ENCODE data around the gene FAM216A.

Gene FAM216A

DNA sequence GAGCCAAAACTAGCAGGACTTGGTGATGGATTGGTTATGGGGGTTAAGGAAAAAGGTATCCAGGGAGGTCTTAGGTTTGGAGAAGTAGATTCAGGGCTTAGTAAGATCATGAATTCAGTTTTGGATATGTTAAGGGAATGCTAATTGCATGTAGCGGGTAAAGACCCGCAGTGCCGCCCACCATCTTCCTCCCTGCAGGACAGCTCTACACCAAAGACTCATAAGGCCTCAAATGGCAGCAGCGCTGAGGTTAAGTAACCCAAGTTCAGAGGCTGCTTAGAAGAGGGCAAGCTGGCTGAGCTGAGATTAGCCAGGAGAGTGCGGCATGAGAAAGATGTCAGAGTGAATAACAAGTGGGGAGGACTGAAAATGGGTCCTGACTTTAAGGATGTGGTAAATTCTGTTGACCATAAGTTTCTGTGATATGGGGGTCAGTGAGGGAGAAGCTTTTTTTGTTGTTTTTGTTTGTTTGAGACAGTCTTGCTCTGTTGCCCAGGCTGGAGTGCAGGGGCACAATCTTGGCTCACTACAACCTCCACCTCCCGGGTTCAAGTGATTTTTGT, 59.7 kb downstream of the FAM216A start:
- TF ChIP-seq, protein P1, sequence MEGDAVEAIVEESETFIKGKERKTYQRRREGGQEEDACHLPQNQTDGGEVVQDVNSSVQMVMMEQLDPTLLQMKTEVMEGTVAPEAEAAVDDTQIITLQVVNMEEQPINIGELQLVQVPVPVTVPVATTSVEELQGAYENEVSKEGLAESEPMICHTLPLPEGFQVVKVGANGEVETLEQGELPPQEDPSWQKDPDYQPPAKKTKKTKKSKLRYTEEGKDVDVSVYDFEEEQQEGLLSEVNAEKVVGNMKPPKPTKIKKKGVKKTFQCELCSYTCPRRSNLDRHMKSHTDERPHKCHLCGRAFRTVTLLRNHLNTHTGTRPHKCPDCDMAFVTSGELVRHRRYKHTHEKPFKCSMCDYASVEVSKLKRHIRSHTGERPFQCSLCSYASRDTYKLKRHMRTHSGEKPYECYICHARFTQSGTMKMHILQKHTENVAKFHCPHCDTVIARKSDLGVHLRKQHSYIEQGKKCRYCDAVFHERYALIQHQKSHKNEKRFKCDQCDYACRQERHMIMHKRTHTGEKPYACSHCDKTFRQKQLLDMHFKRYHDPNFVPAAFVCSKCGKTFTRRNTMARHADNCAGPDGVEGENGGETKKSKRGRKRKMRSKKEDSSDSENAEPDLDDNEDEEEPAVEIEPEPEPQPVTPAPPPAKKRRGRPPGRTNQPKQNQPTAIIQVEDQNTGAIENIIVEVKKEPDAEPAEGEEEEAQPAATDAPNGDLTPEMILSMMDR (IDR thresholded peaks at IDR 0.05; ENCODE audit: low read depth, low read length): no peak
- H3K4me3 ChIP-seq (ENCODE audit: low read depth, low read length): no peak overlapping the region

DNA sequence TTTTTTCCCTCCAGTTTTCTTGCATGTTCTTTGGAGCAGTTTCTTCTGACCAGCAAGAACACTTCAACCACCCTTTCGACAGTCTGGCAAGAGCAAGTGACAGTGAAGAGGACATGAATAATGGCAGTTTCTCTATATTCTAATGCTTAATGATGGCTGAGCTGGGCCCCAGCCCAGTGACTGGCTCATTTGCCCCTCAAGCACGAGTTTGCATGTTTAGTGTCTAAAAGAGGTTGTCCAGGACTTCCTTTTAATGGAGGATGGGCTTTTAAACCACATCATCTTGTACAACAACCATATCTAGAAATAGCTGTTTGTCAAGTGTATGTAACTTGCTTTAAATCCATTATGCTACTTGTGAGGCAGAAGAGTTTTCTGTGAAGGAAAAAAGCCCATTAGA, 61.9 kb downstream of the FAM216A start:
- TF ChIP-seq, protein P1 (IDR thresholded peaks at IDR 0.05; ENCODE audit: low read depth, low read length): no peak
- no peak overlapping the region for H3K4me3 ChIP-seq (ENCODE audit: low read depth, low read length)

DNA sequence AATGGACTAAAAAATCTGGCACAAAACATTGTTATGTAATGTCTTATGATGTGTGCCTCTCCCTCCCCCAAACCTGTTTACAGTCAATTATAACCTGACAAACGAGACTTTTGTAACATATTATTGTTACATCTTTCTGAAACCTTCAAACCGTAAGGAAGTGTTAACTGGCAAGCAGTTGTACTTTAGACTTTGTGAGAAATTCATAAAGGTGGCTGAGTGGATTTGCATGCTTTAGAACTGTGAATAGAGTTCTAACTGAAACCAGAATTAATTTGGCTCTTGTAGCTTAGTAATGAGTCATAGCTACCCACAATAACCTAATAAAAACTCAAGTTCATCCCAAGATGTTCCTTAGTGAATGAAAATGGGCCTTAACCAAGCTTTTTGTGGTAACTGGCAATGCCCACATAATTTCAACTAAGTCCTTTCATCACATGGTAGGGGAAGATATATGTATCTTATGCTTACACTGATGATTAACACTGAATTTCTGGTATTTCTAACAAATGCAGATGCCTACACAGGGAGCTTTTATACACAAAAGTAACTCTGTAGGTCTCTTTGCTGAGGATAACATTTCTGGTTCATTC, 63.2 kb downstream of the FAM216A start:
- TF ChIP-seq, protein P1 (IDR thresholded peaks at IDR 0.05; ENCODE audit: low read depth, low read length): no peak
- no peak overlapping the region for H3K4me3 ChIP-seq (ENCODE audit: low read depth, low read length)

DNA sequence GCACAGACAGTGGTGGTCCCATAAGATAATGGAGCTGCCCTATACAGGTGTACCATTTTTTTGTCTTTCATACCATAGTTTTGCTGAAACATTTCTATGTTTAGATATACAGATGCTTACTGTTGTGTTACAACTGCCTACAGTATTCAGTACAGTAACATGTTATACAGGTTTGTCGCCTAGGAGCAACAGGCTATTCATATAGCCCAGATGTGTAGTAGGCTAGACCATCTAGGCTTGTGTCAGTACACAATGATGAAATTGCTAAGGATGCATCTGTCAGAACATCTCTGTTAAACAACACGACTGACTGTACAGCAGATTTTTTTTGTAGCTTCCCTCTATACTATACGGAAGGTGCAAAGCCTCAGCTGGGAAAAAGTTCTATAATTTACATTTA, 64.0 kb downstream of the FAM216A start:
- no peak overlapping the region for H3K4me3 ChIP-seq (ENCODE audit: low read depth, low read length)
- TF ChIP-seq, protein P1 (IDR thresholded peaks at IDR 0.05; ENCODE audit: low read depth, low read length): no peak

DNA sequence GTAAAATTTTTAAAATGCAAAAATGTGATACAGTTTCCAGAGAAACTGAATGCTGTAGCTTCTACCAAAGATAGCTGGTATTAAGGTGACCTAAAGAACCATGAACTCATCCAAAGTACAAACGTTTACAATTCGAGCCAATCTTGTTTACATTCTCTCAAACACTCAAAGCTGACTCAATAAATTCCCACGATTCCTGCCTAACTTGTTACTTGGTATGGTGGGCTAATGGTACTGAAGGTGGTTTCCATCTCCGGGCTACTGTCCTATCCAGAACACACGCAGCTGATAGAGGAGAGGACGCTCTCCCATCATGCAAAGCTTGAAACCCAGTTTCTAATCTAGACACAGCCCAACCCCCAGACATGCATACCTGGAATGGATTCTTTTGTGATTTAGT, 65.0 kb downstream of the FAM216A start:
- H3K4me3 ChIP-seq (ENCODE audit: low read depth, low read length): no peak overlapping the region
- TF ChIP-seq, protein P1 (IDR thresholded peaks at IDR 0.05; ENCODE audit: low read depth, low read length): no peak

DNA sequence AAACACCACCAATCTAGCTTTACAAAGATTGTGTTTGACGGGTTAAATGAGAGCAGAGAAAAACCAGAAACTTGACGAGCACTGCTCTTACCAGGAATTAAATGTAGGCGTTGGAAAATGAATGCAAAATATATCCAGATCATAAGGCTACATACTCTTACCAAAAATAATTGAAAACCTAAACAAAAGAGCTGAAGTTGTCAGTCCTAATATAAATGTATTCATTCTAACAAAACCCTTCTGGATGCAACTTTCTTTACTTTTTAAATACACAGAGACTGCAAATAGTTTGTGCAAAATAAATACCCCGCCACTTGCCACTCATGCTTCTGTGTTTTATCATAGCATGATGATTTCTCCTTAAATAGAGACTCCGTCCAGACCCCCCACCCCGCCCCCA, 66.2 kb downstream of the FAM216A start:
- TF ChIP-seq, protein P1 (IDR thresholded peaks at IDR 0.05; ENCODE audit: low read depth, low read length): no peak
- no peak overlapping the region for H3K4me3 ChIP-seq (ENCODE audit: low read depth, low read length)

DNA sequence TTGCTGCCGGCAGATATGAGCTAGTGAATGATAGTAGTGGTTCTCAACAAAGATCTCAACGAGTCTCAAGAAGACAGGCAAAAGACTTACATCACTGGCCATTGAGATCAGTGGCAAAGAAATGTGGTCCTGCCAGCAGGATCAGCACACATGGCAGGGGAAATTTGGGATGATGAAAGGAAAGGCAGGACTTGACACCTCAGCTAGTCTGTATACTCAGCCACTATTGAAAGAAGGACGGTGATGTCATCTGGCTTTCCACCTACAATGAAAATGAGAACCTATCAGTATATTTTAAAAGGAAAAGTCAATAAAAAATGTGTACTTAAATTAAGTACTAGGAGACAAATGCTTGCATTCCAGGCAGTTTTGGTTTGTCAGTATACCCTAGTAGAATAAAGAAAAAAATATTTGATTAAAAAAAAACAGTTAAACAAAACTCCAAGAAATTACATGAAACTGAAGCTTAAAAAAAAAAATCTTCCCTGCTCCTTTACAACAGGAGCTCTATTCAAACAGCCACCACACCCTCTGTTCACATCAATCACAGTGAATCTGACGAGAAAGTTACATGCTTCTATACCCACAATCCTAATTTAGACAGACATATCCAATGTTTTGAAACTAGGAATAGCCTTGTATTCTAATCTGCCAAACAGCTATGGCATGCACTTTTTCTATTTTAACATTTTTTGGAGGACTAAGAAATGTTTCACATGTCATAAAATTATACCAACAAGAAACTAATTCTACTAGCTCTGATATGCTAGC, 68.4 kb downstream of the FAM216A start:
- H3K4me3 ChIP-seq (ENCODE audit: low read depth, low read length): no peak overlapping the region
- TF ChIP-seq, protein P1 (IDR thresholded peaks at IDR 0.05; ENCODE audit: low read depth, low read length): no peak
